HG02623 (cell line): ENCODE results near the gene BEST3.

Experiments
- ATAC-seq: cut with Tn5 transposase; IDR thresholded peaks from one replicate; pipeline ENCODE4 v1.9.1; 2021; ENCODE audit warnings: moderate library complexity; ENCODE audit not compliant: unreplicated experiment

The BEST3 gene

DNA sequence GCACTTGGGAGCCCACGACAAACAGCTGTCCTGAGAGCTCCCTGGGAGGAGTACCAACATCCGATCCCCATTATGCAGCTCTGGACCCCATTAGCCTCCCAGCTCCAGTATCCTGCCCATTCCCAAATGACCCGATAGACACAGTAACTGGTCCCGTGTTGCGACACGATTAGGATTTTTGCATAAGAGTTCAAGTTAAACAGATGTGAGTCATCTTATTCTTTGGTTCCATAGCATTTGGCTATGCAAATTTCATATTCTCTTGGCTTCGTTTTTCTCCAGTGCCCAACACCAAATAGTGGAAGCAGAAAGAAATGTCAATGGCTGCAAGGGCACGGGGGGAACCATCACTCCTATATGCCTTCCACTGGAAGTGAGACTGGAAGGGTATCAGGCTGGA is 45.4 kb downstream of the BEST3 start:
- no peak for ATAC-seq

- ATAC-seq: no peak
These were observed 47.2 kb downstream of the BEST3 start for GRCh38 chr12:69651922-69652321.

DNA sequence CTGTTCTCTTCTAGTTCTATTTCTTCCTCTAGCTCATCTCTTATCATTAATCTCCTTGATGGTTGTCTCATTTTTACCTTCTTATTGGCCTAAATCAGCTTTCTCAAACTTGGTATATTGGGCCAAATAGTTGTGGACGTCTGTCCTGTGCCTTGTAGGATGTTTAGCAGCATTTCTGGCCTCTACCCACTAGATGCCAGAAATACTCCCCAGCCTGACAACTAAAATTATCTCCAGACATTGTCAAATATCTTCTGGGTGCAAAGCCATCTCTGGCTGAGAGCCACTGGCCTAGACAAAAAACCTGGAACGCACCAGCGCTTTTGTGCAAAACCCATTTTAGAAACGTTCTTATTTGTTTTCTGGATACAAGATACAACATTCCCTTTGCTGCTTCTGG is 49.6 kb downstream of the BEST3 start:
- ATAC-seq: no peak

- no peak for ATAC-seq
These were observed 50.6 kb downstream of the BEST3 start for GRCh38 chr12:69648476-69648875.

DNA sequence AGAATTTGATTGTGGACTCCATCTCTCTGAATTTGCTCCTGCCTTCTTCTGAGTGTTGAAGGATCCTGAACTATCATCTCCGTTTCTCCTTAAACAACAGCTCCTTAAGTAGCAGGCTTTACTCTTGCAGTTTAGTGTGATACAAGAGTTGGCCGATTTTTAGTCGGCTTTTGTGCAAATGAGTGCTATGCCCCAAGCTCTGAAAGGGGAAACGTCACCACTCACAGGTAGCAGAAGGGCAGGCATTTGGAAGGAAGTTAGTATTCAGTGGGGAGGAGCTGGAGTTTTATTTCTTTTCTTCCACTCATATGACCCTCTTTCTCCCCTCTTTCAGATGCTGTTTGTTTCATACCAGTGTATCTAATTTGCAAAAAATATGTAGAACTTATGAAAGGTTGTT is 51.9 kb downstream of the BEST3 start:
- ATAC-seq: no peak

DNA sequence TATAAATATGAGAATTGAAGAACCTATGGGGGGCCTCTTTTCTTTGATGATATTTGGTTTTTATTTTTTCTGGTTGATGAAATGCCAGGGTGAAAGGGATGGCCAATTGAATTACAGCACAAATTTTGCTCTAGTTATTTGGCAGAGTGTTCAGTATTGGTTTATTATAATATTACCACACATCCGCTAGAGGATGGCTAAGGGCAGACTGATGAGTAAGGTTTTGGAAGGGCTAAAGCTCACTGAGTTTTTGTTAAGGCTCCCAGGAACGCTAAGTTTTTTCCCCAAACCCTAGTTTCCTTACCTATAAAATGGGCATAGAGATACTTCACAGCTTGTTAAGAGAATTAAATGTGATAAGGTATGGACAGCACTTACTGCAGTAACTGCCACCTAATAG is 54.1 kb downstream of the BEST3 start:
- no peak for ATAC-seq

- no peak for ATAC-seq
These were observed 54.6 kb downstream of the BEST3 start for GRCh38 chr12:69644511-69644910.

DNA sequence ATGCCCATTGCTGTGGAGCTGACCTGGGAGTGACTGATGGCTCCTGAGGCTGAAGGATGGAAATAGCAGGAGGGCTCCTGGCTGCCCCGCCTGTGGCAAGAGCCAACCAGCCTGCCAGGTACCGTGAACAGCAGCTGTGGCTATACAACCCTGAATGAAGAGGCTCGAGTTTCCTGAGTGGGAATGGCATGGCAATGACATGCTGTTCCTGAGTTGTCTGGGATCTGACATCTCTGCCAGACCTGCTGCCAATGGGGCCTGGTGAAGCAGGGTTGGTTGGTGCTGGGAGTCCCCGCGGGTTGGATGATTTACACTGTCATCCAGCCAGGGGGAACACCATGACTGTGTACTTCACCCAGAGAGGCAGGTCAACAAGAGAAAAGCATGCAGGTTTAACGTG is 56.6 kb downstream of the BEST3 start:
- ATAC-seq: no peak

DNA sequence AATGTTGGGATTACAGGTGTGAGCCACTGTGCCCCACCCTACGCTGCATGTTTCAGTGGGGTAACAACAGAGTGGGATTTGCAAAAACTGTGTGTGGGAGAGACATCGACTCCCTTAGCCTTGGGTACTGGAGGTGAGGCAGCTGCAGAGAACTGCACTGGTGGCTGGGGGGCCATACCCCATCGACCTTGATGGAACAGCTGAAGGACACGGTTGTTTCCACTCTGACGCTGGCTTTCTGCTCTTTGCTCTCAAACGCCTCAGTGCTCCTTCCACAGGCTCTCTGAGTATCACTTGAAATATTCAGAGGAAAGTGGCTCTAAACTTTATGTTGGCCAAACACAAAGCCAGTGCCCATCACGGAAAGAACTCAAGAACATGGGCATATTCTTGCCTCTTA is 57.6 kb downstream of the BEST3 start:
- ATAC-seq: no peak

DNA sequence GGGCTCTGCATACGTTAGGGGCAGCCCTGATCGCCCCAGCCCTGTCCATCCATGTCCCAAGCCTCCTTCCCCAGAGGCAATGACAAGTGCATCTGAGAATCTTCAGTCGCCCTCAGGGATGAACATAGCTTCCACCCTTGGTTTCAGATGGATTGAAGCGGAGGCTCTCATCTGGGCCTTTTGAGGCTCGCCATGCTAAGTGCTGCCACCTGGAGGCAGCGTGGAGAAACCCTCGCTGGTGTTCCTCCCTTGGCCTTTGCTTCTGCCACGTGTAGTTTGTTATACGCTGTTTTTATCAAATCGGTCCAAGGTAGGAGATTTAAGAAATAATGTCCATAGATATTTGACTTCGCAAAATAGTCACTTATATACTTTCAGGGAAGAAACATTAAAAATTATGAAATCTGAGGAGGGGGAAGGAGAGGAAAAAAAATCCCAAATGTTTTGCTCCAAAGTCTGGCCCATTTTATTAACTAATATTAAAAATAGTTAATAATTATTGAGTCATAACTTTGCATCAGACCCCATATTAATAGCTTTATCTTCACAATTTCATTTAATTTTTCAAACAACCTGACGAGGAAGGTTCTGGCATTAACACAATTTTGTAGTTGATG is 59.6 kb downstream of the BEST3 start:
- ATAC-seq: peak; percentile 77

DNA sequence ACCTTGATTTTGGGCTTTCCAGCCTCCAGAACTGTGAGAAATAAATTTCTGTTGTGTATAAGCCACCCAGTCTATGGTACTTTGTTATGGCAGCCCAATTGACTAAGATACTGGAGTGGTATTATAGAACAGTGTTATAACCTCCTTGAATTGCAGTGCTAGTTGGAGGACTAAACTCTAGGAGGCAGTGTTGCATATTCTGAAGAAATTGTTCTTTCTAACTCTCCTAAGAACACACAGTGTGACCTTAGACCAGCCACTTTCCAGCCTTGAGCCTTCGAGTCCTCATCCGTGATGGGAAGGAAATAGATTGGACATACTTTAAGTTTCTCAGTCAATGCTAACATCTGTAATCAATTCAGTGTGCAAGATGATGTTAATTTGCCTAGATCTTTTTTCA is 66.0 kb downstream of the BEST3 start:
- ATAC-seq: no peak

DNA sequence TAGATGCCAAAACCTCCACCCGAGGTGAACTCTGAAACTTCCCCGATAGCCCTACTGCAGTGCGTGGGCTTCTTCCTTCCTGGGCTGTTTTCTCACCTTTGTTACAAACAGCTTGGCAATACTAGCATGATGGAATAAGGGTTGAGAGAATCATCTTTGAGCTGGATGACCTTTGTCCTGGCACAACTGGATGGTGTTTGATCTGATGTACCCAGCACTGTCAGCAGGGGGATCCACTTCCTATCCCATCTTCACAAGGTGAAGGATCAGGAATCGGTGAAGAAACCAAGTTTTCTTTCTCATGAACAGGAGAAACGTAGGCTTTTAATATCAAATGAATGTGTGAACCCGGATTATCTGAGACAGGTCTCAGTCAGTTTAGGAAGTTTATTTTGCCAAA is 68.9 kb downstream of the BEST3 start:
- no peak for ATAC-seq

GRCh38 chr12:69627501-69627900 is 71.6 kb downstream of the BEST3 start:
- no peak for ATAC-seq

GRCh38 chr12:69623970-69624369 is 75.1 kb downstream of the BEST3 start:
- no peak for ATAC-seq

DNA sequence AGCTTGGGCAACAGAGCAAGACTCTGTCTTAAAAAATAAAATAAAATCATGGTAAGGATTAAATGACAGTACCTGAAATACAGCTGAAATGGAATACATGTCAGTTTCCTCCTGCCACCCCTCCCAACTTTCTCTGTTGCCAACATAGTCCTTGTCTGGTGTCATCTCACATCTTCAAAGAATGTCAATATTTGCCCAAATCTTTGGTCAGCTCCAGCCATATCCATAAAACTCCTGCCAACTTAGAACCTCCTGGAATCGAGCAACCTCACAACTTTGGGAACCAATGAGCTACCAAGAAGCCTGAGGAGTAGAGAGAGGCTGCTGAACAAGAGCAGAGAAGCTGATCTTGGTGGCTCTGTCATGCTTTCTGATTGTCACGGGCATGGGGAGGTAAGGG is 77.6 kb downstream of the BEST3 start:
- no peak for ATAC-seq

DNA sequence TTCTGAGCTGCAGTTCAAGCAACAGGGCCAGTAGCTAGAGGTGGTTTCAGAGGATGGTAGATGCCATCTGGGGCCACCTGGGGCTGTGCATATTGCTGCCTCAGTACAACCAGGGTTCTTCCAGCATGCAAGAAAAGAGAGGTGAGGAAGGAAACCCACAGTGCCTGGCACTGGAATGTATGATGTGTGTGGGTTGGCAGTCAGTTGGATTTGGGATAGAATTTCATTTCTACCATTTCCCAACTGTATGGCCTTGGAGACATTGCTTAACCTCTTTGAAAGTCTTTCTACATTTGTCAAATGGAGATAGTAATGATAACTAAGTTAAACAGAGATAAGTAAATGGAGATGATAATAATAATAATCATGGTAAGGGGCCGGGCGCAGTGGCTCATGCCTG is 78.2 kb downstream of the BEST3 start:
- no peak for ATAC-seq

GRCh38 chr12:69620077-69620476 is 79.0 kb downstream of the BEST3 start:
- no peak for ATAC-seq

- no peak for ATAC-seq
These were observed 80.1 kb downstream of the BEST3 start for GRCh38 chr12:69619050-69619449.

GRCh38 chr12:69616025-69616424 is 83.1 kb downstream of the BEST3 start:
- ATAC-seq: no peak

DNA sequence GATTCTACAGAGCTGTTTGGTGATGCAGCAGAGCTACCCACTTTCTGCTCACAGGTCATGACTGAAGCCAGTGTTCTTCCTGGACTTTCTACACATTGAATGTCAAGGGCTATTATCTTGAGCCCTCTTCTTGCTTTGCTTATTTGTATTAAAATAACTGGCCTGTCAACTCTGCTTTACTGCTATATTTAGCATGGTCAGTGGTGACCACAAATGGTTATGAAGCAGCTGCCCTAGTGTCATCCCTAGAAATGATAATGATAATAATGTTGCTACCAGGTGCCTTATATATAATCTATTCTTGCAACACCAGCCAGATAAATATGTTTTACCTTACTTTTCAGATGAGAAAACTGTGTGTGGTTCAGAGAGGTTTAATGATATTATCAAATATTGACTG is 85.8 kb downstream of the BEST3 start:
- ATAC-seq: no peak

DNA sequence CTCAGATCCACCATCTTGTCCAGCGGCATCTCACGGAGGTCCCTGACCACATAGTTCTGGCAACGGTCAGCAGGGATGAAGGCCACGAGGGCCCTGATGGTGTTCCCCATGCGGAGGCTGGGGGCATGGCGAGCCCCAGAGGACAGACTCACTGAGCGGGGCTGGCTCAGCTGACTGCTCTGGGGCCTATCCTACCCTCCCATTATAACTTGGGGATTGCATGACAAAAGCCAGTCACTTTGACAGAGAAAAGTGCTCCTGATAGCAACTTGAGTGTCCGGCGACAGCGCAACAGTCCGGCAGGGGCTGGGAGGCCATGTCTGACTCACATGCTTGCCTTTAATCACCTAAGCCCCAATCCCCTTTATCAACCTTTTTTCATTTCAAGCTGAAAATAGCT is 88.4 kb downstream of the BEST3 start, which contains the start of gene LRRC10:
LRRC10 (minus strand) TSS at position 179 of the 400 bp plus-strand sequence; CDS start at position 110, 69 bp downstream.
- ATAC-seq: no peak

DNA sequence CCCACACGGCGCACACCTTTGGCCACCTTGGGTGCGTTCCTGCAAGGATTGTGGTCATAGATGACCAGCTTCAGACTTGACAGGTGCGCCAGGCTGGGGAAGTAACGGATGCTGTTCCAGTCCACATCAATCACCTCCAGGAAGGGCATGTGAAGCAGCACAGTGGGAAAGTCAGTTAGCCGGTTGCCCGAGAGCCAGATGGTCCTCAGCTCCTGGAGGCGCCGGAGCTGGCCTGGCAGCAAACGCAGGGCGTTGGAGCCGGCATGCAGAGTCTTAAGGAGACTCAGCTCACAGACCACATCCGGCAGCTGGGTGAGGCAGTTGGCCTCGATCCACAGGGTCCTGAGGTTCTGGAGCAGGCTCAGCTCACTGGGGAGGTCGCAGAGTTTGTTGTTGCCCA is 89.0 kb downstream of the BEST3 start:
- no peak for ATAC-seq

DNA sequence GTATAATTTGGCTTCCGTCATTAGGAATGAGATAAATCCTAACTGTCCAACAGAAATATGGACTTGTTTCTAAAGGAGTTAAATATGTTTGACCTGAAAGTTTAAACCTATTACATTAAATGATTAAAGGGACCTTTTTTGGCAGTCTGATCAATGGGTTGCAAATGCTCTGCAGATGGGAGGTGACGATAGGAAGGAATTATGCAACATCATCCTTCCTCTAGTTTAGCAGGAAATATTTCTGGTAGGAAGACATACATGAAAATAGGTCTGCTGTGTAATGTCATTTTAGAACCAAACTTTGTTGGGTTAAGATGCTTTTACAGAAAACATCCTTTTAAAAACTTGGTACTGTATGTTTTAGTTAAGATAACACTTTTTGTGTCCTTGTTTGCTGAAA is 91.0 kb downstream of the BEST3 start:
- ATAC-seq: no peak
